GM19324 (cell line): ENCODE results near the gene THSD4.
"Not testable (repeated sequence)": the region's sequence is repeated elsewhere in the genome, so short reads cannot be mapped to it uniquely, and the experiment has no call there.

Experiments used
- ATAC-seq: cut with Tn5 transposase; IDR thresholded peaks from one replicate; pipeline ENCODE4 v1.9.1; 2021; ENCODE audit warnings: mild to moderate bottlenecking, moderate library complexity; ENCODE audit not compliant: unreplicated experiment, low FRiP score

Gene THSD4

DNA sequence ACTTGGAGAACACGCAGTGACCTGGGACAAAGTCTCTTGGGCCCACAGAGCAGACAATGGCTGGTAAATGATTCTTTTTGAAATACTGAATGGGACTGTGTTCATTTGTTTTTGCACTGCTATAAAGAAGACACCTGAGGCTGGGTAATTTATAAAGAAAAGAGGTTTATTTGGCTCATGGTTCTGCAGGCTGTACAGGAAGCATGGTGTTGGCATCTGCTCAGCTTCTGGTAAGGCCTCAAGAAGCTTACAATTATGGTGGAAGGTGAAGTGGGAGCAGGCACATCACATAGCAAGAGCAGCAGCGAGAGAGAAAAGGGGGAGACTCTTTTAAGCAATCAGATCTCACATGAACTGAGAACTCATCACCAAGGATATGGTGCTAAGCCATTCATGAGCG lies 321.6 kb downstream of the THSD4 start:
- ATAC-seq = no peak

GRCh38 chr15:71437404-71437803 lies 322.1 kb downstream of the THSD4 start:
- no peak for ATAC-seq

DNA sequence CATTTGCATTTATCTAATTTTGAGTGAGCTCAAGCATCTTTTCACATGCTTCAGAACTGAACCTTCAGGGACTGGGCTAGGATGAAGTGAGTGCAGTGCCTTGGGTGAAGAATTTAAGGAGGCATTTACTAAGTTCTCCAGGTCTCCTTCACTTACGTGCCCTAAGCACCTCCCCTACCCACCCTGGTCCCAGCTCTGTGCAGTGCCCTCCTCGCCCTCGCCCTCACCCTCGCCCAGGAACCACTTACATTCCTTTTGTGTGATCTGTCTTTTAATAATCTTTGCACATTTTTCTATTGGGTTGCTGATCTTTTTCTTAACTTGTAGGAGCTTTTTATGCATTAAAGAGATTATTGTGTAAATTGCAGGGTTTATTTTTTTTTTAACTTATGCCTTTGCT lies 322.6 kb downstream of the THSD4 start:
- ATAC-seq = no peak

- ATAC-seq = not testable (repeated sequence)
These were observed 324.2 kb downstream of the THSD4 start for GRCh38 chr15:71439478-71439877.

DNA sequence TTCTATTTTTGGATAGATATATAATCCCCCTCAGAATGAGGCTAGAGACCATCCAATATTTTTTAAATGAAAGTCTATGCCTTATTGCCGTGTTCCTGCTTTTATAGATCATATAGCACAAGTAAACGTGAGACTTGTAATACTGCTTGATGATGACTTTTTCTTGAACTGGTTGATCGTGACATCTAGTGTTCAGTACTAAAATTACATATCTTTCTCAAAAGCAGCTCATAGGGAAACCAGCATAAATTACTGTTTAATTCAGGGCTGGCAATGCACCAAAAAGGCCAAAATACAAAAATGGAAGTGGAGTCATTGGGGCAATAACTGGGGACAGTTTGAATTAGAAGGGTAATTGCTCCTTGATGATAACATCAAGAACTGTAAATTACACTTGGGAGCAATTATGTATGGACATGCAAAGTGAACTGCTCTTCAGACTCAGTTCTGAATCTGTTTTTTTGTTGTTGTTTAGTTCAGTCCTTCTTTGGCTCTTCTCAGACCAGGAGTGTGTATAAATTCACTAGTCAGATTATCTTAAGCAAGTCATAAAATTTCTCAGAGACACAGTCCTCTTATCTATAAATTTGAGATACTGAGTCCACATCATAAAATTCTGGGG lies 325.3 kb downstream of the THSD4 start:
- ATAC-seq = no peak

GRCh38 chr15:71443538-71443937 lies 328.3 kb downstream of the THSD4 start:
- ATAC-seq = no peak

DNA sequence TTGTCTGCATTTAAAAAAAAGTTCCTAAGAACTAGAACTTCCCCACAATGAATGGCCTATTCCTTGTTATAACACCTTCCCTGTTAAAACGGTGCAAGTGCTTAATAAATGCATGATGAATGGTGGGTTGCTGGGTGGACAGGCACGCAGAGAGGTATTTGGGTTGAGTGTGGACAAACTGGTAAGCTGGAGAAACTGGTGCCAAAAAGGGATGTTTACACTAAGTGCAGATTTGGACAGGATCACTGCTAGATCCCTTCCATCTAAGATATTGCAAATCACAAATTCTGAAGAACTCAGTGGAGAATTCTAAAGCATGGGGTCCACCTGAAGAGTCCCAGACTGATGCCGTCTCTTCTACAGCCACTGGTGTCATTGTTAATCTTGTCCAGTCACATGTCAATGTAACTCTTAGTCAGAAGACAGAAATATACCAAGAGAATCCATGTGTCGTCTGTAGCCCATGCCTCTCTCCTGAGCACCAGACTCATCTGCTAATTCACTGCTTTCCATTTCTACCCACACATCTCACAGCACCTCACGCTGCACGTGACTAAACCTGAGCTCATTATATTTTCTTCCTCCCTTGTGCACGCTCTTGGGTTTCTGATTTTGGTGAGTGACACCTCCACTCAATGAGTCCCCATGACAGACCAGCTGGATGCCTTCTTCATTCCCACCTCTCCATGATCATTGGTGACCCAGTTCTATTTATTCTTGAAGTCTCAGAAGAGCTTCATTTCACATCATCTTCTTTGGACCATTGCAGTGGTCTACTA lies 328.9 kb downstream of the THSD4 start:
- no peak for ATAC-seq

- no peak for ATAC-seq
These were observed 329.8 kb downstream of the THSD4 start for GRCh38 chr15:71444866-71445590.

DNA sequence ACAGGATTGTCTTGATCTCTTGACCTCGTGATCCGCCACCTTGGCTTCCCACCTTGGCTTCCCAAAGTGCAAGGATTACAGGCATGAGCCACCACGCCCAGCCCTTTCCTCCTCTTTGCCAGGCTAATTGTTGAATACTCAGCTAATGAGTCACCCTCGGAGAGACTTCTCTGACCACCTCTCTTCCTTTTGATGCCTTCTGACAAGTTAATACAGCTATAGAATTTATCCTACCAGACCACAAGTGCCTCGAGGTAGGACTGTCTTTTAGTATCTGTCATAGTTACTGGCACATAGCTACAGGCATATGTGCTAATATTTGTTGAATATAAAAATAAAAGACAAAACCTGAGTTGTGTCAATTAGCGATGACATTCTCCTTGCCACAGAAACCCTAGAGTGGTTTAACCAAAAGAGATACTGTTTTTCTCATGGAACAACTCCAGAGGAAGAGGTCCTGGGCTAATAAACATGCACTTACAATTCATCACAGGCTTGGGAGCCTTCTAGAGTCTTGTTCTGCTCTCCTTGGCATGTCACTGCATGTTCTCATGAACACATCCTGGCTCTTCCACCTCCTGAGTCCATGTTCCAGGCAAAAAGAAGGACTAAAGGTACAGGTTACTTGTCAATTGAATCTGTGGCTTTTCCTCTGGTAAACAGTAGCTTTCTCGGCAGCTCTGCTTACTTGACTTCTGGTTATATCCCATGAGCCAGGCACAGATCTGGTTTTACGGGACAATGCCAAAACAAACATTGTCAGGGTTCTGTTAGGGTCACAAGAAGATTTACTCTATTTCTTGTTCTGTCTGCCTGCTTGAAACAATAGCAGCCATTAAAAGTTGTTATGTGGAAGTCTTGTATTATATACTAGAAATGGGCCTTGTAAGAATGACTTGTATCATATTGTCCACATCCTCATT lies 332.3 kb downstream of the THSD4 start:
- no peak for ATAC-seq

- no peak for ATAC-seq
These were observed 333.4 kb downstream of the THSD4 start for GRCh38 chr15:71448688-71449114.

DNA sequence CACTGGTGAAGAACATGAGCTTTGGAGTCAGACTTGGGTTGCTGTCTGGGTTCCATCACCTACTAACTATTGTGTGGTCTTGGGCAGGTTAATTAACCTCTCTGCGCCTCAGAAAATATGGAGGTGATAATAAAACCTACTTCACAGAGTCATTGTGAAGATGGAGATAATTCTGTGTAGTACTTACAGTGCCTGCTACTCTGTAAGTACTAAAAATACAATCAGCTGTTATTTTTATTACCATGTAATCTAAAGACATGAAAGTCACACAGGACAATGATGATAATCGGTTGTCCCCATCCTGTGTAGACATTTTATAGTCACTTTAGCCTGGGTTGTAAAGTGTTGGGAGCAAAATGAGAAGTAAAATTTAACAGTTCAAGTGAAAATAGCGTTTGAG lies 334.1 kb downstream of the THSD4 start:
- ATAC-seq = no peak

GRCh38 chr15:71449956-71450355 lies 334.7 kb downstream of the THSD4 start:
- ATAC-seq = no peak

- no peak for ATAC-seq
These were observed 335.9 kb downstream of the THSD4 start for GRCh38 chr15:71451130-71451529.

DNA sequence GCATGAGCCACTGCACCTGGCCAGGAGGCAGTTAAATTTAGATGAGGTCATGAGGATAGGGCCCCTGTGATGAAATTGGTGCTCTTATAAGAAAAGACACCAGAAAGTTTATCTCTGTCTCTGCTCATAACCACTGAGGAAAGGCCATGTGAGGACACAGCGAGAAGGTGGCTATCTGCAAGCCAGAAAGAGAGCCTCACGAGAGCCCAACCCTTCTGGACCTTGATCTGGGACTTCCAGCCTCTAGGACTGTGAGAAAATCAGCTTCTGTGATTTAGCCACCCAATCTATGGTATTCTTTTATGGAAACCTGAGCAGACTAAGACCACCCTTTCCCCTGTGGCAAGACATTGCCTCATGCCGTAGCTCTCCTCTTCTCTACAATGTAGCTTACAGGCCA lies 337.6 kb downstream of the THSD4 start:
- ATAC-seq = no peak

GRCh38 chr15:71454462-71454996 lies 339.3 kb downstream of the THSD4 start:
- ATAC-seq = no peak

GRCh38 chr15:71455107-71455506 lies 339.8 kb downstream of the THSD4 start:
- ATAC-seq = no peak

DNA sequence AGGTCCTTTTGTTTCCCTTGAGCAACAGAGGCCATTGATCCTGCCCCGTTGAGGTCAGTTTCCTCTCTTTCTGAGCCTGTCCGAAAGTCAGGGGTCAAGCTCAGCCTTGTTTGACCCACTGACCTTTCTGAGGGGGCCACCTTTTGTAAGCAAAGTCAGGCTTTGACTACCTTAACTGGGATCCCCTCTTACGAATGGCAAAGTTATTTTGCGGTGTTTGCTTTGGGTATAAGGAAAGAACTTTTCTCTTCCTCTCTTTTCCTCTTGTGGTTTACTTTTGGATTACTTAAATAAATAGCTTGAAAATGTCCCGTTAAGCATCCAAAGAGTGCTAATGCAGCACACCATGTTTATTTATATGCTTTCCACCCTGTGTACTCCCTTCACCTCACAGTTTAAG lies 340.6 kb downstream of the THSD4 start:
- no peak for ATAC-seq

DNA sequence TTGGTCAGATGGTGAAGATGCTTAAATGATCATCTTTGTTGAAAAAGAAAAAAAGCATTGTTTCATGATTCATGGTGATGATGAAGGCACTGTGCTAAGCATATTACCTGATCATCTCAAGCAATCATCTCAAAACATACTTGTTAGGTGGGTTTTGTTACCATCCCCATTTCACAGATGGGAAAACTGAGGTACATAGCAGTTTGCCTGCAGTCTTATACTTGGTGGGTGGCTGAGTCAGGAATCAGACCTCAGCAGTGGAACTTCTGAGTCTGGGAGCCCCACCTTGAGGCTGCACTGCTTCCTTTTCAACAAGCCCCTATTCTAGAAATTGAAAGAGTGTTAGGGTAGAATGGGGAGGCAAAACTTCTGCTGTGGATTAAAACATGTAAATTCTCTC lies 341.1 kb downstream of the THSD4 start:
- ATAC-seq = no peak

- no peak for ATAC-seq
These were observed 341.5 kb downstream of the THSD4 start for GRCh38 chr15:71456811-71457210.

- ATAC-seq = no peak
These were observed 342.9 kb downstream of the THSD4 start for GRCh38 chr15:71458089-71458660.
